Activated naive CD4-positive, alpha-beta T cell treated with anti-CD3 and anti-CD28 coated beads, Interleukin-2, amount 50 U/mL, for 16 hours (primary cell): ENCODE results near the gene ACTN2.
"Not testable (repeated sequence)": the region's sequence is repeated elsewhere in the genome, so short reads cannot be mapped to it uniquely, and the experiment has no call there.

Experiments
- DNase-seq: peaks from one replicate; pipeline ENCODE4 v3.0.0-alpha.2; 2020

The ACTN2 gene

DNA sequence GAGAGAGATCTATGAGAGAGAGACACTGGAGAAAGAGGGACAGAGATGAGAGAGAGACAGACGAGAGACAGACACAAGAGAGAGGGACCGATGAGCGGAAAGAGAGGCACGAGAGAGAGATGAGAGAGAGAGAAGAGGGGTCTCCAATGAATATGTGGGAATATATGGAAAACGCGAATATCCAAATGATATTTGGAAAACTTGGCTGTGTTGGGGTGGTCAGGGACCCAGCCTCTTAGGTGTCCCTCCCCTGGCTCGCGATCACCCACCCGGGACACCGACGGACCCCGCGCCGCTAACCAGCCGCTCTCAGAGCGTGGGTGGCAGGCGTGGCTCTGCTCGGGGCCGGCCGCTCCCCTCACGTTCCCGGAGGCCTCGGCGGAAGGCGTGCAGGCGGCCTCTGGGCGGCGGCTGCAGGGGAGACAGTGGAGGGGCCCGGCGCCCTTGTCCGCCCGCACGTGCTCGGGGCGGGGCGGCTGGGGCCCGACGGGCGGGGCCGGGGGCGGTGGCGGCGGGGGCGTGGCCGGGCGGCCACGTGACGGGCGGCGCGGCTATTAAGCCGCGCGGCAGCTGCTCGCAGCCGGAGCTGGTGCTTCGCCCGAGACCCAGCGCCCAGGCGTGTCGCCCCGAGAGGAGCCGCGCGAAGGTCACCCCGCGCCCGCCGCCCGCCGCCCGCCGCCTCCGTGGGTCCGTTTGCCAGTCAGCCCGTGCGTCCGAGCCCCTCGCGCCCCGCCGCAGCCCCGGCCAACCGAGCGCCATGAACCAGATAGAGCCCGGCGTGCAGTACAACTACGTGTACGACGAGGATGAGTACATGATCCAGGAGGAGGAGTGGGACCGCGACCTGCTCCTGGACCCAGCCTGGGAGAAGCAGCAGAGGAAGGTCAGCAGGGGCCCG lies at the start of gene ACTN2:
Gene ACTN2, plus strand, starts transcription at position 583 of the 898 bp plus-strand sequence. Its CDS starts 175 bp downstream, at position 758.
- peak; percentile 54 for DNase-seq

DNA sequence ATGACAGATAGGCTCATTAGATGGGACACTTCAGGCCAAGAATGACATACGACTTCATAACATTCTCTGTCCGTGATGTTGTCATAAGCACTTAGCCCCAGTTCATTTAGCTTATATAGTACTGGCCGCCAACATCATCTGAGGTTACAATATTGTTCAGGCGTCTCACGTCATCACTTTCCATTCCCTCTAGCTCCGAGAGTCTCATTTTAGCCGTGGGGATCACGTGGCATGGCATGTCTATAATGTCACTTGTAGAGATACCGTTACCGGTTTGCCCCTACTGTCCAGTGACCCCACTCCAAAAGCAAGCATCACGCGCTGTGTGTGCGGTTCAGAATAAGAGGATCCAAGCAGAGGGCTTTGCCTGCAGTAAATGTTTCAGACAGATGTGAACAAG lies 47.4 kb upstream of the ACTN2 start:
- no peak for DNase-seq

DNA sequence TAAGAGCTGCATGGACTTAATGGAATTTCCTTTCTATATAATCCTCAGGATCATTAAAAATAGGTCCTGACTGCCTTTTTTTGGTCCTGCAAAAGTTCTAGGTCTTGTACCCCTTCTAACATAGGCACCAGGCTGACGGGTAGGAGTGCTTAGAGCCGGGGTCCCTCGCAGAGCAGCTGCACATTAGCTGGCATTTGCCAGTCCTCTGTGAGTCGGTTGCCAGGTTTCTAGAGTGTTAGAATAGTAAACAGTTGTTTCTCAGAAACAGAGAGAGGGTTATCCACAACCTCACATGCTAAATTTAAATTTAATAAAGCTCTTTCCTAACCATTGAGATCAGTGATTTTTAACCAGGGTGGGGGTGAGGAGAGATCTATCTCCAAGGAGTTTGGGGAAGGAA lies 46.6 kb upstream of the ACTN2 start:
- no peak for DNase-seq

DNA sequence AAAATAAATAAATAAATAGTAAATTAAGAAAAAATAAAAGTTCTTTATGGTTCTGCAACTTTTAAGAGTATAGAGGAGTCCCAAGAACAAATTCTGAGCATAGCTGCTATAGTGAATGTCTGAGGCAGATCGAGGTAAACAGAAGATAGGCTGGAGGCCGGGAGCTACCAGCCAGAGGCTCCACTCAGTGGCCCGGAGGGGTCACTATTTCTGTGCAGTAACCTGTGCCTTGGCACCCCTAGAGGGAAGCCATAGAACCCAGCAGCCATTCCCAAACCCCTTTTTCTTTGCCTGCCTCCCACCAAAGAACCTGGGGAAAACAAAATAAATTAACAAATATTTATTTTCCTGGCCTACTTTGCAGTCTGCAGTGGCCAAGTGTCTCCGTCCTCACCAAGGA lies 43.5 kb upstream of the ACTN2 start:
- DNase-seq: no peak

DNA sequence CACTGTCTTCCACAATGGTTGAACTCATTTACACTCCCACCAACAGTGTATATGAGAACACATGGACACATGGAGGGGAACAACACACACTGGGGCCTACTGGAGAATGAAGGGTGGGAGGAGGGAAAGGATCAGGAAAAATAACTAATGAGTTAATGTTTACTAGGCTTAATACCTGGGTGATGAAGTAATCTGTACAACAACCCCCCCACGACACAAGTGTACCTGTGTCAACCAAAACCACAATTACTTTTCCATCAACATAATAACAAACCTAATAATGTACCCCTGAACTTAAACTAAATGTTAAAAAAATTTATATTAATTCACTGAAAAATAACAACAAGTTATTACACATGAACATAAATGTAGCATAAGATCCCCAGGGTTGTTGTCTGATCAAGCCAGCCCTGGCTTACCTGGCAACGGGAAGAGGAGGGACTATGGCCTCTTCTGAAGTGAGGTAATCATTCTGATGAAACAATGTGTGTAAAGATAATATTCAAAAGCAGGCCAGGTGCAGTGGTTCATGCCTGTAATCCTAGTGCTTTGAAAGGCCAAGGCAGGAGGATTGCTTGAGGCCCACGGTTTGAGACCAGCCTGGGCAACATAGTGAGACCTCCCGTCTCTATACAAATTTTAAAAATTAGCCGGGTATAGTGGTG lies 41.2 kb upstream of the ACTN2 start:
- DNase-seq: no peak

DNA sequence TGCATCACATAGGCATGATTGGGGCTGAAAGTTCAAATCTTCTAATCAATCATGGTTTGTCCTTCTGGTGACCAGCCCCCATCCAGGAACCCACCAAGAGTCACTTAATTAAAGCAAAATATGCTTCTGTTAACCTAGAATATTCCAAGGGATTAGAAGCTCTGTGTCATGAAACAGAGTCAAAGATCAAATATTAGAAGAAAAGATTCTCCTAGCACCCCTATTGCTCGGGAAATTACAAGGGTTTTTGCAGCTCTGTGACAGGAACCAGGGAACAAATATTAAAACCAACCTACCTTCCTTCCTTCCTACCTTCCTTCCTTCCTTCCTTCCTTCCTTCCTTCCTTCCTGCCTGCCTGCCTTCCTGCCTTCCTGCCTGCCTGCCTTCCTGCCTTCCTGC lies 31.8 kb upstream of the ACTN2 start:
- DNase-seq: no peak

DNA sequence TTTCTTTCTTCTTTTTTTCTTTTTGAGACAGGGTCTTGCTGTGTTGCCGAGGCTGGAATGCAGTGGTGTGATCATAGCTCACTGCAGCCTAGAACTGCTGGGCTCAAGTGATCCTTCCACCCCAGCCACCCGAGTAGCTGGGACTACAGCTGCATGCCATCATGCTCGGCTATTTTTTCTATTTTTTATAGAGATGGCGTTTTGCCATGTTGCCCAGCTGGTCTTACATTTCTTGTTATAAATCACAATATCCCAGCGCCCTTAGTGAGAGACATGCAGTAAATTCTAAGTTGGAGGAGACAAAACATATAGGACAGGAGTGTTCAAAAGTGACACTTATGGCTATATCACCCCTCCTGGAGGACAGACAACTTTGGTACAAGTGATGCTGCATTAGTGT lies 31.3 kb upstream of the ACTN2 start:
- no peak for DNase-seq

DNA sequence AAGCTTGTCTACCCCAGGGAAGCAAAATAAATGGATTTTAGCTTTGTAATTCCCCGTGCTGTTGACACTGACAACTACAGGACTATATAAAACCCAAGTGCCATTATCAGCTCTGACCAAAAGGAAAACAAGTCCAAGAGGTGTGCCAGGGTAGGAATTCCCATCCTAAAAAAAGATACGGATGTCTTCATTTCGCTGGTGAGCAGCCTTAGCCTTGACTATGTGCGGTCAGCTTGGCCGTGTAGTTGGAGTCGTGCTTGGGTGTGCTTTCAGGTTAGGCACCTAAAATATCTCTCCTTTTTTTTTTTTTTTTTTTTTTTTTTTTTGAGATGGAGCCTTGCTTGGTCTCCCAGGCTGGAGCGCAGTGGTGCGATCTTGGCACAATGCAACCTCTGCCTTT lies 28.9 kb upstream of the ACTN2 start:
- no peak for DNase-seq

DNA sequence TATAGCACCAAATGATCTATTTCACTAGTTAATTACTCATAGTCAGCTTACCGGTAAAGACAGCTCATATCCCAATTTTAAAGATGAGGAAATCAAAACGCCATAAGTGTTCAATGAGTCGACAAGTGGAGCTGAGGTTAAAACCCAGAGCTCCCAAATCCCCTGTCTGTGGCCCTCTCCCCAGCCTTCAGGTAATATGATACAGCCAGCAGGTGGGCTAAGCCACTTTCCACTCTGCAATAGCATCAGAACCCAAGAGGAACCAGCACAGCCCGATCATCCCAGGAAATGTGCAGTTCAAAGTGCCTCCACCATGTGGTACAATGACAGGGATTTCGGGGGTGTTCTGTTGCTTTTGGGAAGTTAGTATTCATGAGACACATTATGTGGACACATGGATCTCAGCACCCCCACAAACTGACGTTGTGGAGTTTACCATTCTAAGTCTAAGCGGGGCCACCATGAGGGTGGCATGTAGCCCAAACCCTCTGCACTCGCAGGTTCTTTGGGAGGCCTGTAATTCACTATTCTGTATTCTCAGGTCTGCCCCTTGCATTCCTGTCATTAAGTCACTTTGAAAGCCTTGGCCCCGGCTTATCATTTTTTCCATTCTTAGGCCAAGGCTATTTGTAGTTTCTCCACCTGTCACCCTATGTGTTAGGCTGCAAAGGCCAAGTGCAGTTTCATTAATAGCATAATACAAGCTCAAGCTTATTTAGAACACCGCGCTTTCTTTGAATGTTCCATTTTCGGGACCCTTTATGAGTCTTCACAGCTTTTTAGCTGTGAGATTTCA lies 26.3 kb upstream of the ACTN2 start:
- DNase-seq: no peak

DNA sequence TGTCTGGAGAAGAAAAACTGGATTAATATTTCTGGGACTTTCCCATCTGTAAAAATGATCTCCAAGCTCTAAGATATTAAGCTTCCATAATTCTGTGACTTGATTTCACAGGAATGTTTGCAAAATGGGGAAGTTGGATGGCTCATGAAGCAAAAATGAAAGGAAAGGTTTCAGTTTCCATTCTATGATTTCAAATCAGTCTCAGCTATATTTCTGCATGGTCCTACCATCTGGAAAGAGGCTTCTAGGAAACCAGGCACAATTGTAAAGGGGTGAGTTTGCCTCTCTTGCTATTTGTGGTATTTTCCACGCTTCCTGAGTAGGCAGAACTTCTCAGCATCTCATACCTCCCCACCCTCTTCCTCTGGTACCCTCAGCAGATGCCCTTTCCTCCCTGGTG lies 22.4 kb upstream of the ACTN2 start:
- no peak for DNase-seq

DNA sequence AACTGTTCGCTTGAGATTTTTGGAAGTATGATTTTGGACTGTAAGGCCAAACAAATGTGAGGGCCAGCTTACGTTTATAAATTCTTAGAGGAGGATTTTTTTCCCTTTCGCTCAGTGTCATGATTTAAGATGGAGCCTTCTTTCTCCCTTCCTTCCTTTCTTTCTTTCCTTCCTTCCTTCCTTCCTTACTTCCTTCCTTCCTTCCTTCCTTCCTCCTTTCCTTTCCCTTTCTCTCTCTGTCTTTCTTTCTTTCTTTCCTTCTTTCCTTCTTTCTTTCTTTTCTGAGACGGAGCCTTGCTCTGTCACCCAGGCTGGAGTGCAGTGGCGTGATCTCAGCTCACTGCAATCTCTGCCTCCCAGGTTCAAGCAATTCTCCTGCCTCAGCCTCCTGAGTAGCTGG lies 17.4 kb upstream of the ACTN2 start:
- not testable (repeated sequence) for DNase-seq

DNA sequence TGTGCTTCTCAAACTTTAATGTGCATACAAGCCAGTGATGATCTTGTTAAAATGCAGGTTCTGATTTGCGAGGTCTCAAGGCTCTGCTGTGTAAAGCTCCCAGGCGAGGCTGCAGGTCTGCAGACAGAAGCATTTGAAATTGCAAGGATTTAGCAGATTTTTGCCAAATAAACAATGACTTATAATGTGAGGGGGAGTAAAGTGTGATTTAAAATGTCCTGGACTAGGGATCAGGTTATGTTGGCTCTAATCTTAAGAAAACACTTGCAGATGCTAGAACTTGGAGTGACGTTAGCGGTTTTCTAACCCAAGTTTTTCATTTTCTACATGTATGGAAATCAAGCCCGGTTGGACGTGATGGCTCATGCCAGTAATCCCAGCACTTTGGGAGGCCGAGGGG lies 16.2 kb upstream of the ACTN2 start:
- DNase-seq: no peak

DNA sequence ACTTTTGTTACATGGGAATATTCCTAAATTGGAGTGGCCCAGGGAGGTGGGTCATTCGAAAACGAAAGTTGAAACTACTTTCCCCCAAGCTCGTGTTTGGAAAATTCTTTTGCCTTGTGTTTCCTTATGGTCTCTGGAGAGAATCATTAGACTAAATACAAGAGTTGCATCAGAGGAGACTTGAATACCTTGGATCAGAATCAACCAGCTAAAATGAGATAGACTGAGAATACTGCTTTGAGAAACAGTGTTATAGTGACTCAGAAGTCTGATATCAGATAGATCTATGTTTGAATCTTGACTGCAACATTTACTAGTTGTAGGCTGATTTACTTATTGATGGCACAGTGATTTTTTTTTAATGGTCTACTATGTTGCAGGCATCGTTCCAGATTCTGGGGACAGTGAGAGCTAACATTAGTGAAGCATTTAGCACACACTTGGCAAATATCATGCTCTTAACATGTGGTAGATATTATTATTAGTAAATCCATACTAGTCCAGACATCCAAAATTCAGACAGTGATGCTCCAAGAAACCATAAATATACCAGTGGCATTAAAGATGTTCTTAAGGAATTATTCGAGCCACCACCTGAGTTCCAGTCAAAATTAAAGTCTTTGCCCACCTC lies 12.9 kb upstream of the ACTN2 start:
- DNase-seq: no peak

DNA sequence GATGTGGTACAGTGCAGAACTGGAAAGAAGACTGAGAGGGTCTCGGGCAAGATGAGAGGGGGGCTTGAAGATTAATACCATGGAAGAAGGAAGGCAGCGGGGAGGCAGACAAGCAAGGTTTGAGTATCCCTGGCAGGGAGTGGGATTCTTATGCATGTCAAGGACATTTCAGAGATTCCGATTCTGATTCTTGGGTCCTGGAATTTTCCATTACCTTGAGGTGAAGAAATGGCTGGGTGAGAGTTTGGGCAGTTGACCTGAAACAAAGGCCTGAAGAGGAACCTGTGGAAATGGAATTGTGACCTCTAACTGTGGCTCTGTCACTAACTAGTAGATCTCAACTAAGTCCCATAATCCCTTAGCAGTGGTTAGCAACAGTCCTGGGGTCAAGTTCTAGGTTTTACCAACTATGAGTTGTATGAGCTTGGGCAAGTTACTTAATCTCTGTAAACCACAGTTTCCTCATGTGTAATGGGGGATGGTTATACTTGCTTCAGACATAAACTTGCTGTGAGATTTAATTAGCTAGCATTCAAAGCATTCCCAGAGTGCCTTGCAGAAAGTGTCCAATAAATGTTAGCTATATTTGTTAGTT lies 8.6 kb upstream of the ACTN2 start:
- DNase-seq: no peak

DNA sequence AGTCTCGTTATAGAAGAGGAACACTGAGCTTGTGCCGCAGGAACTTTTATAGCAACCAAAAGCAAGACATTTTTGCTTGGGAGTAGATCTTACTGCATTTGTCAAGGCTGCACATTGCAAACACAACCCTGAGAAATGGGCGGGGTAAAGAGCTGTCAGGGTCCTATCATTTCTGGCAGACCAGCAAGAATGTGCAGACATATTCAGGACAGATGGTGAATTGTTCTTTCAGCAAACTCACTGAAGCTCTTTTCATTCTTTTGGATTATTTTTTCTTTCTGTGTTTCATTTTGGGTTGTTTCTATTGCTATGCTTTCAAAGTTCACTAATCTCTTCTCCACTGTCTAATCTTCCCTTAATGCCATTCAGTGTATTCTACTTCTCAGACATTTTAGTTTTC lies 5.1 kb upstream of the ACTN2 start:
- DNase-seq: no peak

DNA sequence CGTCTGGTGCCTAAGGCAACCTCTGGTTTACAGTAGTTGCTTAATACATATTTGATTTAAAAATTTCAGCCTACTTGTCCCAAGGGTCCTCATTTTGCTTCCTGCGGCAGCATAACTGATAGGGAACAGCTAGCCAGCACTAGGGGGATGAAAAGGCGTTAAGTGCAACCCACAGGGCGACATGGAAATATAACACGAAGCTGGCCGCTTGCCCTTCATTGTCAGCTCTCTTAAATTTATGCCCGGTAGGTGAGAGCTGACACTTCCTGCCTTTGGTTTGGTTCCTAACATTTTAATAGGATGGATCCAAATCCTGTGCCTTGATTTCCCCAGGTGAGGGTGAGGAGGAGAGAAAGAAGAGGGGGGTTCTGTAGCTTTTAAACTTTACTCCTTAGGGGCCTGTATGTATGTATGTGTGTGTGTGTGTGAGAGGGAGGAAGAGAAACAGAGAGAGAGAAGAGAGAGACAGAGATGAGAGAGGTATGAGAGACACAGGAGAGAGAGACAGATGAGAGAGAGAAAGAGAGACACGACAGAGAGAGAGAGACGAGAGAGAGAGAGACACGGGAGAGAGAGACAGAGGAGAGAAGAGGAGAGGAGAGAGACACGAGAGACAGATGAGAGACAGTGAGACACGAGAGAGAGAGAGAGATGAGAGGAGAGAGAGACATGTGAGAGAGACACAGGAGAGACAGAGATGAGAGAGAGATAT lies 938 bp upstream of the ACTN2 start:
- DNase-seq: no peak

DNA sequence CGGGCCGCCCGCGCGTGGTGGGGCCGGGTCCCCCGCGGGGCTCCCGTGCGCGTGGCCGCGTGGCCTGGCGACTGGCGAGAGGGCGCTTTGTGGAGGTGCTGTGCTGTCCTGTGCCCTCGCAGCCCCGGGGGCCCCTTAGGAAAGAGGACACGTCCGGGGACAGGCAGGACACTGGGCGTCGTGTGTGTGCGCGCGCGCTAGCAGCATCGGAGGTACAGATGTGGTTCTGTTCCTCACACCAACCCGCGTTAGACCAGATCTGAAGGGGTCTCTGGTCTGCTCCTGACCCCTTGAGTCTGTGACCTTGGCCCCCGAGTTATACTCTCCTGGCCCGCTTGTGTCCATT lies 489 bp downstream of the ACTN2 start:
- DNase-seq: no peak

DNA sequence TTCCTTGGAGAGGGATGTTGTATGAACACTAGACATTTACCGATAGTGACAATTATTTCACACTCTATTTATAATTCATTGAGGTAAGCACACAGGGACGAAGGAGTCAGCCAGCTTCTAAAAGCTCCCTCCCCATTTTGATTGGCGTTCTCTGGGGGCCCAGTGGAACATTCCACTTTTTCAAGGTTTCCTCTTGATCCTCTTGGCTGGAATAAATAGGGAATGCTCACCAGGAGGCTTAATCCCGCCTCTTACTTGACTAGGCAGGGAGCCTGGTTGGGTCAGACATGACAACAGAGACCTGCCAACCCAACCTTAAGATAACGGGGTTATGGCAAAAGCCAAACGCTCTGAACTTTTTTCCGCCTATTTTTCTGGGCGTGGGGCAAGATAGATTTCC lies 974 bp downstream of the ACTN2 start:
- no peak for DNase-seq

DNA sequence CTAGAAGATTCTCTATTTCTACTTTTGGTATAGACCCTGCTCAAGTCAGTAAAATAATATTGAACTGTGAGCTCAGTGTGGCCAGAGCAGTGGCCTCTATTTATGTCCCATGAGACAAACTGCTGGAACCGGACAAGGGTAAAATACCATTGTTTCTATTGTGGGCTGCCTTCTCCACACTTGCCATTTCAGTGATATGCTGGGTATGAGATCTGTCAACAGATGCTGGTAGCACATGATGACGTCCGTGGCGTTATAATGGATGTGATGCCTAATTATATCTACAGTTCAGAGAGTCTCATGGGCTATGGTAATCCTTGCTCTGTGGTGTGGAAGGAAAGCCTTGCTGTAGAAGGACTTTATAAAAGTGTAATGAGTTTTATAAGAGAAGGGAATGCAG lies 2.4 kb downstream of the ACTN2 start:
- no peak for DNase-seq

DNA sequence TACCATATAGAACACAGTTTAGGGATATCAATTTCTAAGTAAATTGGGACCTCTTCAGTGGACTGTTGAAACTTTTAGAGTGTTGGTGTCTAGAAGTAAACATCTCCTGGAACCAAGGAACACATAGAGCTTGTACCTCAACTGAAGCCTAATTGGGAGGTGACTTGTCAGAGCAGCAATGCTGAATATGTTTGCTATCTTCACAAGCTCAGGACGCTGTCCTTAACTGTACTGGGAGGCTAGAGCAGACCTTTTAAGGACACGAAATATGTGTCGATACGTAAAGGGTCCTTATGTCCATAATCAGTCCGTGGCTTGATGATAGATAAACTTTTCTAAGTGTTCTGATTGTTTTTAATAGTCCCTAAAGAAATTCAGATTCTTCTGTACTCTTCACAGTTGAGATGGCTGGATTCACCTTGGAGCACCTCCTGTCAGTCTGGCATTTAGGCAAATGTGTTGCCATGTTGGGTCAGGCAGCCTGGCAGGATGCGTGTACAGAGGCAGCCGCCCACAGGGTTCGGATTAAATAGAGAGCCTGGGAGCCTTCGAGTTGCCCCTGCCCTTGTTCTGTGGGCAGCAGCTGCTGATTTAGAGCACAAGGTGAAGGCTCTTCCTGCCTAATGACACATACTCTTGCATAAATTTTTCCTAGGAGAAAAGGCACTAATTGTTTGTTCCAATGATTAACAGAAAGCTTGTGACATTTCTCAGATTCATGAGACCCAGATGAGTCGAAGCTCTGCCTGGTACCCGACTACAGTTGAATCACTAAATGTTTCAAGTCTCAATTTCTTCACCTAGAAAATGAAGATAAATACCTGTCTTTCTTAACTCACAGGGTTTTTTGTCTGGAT lies 3.6 kb downstream of the ACTN2 start:
- DNase-seq: no peak

DNA sequence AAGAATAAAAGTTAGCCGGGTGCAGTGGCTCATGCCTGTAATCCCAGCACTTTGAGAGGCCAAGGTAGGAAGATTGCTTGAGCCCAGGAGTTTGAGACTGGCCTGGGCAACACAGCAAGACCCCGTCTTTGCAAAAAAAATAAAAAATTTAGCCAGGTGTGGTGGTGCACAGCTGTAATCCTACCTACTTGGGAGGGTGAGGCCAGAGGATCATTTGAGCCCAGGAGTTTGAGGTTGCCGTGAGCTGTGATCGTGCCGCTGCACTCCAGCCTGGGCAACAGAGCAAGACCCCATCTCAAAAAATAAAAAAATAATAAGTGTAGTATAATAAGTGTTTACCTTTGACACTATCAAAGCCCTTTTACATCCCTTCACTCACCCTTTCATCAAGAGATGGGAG lies 5.0 kb downstream of the ACTN2 start:
- DNase-seq: no peak
